Tibial artery (tissue), 4 donors: ENCODE results near the gene CYB561D2.

ENCODE experiments used
- DNase-seq, 2 donors: peaks; one replicate each; pipeline ENCODE4 v3.0.0-alpha.2; 2019
- H3K27ac ChIP-seq, 2 donors: fragments of 200-600 bp; sonication (generic) in 1 of 2; 1 replicate in 1 of 2; 2 replicates in 1 of 2; pipeline ENCODE4 v1.5.1; 2018 to 2019; ENCODE audit warnings: mild to moderate bottlenecking in 1 of 2
- H3K27me3 ChIP-seq, 2 donors: fragments of 200-600 bp; sonication (generic) in 1 of 2; one replicate each; pipeline versions ENCODE4 v1.5.1 to v1.6.0; 2016 to 2019
- H3K36me3 ChIP-seq, 3 donors: fragments of 200-600 bp; sonication (generic) in 2 of 3; one replicate each; pipeline ENCODE4 v1.5.1; 2016 to 2019; ENCODE audit warnings: mild to moderate bottlenecking in 2 of 3
- H3K4me1 ChIP-seq, 4 donors: fragments of 200-600 bp; sonication (generic) in 2 of 4; 1 replicate in 3 of 4; 2 replicates in 1 of 4; pipeline ENCODE4 v1.5.1; 2016 to 2019
- H3K4me3 ChIP-seq, 2 donors: fragments of 200-600 bp; sonication (generic) in 1 of 2; 1 replicate in 1 of 2; 2 replicates in 1 of 2; pipeline ENCODE4 v1.5.1; 2018 to 2019; ENCODE audit warnings: mild to moderate bottlenecking in 2 of 2
- H3K9me3 ChIP-seq, 3 donors: fragments of 200-600 bp; sonication (generic) in 1 of 3; one replicate each; pipeline ENCODE4 v1.5.1; 2016 to 2019
- CTCF ChIP-seq, 2 experiments: fragments of 200-600 bp in 1 of 2; fragments of 450-650 bp in 1 of 2; IDR thresholded peaks; one replicate each; pipeline ENCODE4 v1.5.1; 2017 to 2019; ENCODE audit warnings: antibody characterized with exemption in 2 of 2, mild to moderate bottlenecking in 1 of 2, moderate library complexity in 1 of 2
- intact Hi-C: fragments of 100-400 bp; cut with DNase I; formaldehyde crosslinking; loops from one replicate; pipeline ENCODE4 v1.15.0; 2023; ENCODE audit warnings: low total_unique reads

CYB561D2 gene

DNA sequence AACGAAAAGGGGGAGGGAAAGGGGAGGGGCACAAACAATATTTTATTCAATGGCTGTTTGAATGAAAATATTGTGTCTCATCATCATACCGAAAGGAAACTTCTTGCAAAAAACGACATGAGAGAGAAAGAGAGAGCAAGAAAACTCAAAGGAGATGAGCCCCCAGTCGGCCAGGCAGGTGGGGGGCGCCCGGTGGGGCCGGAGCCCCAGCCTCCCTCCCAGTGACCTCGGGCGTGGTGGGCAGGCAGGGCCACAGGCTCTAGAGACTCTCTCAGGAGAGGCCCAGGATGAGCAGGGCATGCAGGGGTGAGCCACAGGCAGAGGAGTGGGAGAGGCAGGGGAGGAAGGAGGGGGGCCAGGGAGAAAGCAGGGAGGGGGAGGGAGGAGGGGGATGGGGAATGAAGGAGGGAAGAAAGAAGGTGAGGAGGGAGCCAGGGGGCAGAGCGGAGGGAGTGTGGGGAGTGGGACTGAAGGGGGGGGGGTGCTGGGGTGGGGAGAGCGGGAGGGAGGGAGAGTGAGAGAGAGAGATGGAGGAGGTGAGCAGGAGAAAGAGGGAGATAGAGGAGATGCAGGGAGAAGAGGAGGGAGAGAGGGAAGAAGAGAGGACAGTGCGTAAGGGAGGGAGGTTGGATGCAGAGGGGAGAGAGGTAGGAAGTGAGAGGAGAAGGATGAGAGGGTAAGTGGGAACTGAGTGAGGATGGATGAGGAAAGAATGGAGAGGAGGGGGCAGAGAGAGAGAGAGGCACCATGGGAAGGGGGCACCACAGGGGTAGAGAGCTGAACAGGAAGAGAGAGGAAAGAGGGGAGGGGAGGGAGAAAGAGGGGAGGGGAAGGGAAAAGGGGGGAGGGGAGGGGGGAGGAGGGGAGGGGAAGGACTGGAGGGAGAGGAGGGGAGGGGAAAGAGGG is 22.7 kb downstream of the CYB561D2 start:
- no peak overlapping the region for H3K4me3 ChIP-seq
- no peaks in the 10 kb centered on the region for H3K4me1 ChIP-seq
- DNase-seq: no peak
- intact Hi-C loops: no loop called here
- no peaks in the 10 kb centered on the region for H3K36me3 ChIP-seq
- H3K27ac ChIP-seq: no peak overlapping the region
- H3K9me3 ChIP-seq: no peaks in the 10 kb centered on the region
- TF ChIP-seq CTCF (IDR thresholded peaks at IDR 0.05): no peak
- peaks cover 0 to 36% of the 10 kb centered on the region in 2 donors for H3K27me3 ChIP-seq

DNA sequence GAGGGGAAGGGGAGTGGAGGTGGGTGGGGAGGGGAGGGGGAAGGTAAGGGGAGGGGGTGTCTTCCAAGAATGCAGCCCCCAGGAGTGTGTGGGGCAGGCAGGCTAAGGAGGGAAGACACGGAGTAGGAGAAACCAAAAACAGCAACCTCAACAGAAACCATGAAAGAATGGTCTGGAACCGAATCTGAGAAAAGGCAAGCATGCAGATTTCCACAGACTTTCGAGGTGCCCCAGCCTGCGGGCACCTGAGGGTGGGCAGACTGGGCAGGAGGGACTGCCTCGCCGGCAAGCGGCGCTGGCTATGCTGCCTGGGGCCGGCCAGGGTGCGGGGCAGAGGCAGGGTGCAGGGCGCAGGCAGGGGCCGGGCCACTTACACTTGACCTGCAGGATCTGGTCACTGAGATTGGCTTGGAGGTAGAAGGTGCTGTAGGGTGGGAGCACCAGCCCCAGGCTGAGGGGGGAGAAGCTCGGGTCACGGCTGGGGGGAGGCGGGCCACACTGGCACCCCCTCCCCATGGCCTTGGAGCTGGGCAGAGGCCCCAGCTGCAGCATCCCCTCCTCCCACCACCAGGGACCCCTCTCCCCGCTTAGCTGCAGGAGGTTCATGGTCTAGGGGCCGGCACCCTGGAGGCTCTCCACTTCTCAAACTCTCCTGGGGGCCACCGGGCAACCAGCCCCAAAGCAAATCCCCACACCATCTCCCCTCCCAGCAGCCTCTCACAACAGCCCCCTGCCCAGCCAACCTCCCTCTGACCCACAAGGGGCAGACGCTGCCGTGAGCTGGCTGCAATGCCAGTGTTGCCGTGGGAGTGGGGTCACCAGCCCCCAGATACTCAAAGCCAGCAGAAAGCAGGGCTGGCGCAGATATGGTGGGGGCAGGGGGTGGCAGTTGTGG is 23.9 kb downstream of the CYB561D2 start:
- Histone ChIP-seq H3K4me3 (no peak overlapping the region), H3K27ac (no peak overlapping the region), H3K4me1 (no peaks in the 10 kb centered on the region), H3K9me3 (no peaks in the 10 kb centered on the region), H3K36me3 (no peaks in the 10 kb centered on the region), H3K27me3 (peaks cover 0 to 33% of the 10 kb centered on the region in 2 donors)
- DNase-seq: no peak
- intact Hi-C loops: no loop called here
- no peak for TF ChIP-seq CTCF (IDR thresholded peaks at IDR 0.05)

GRCh38 chr3:50375258-50375931 is 24.7 kb downstream of the CYB561D2 start:
- no peak overlapping the region for H3K4me3 ChIP-seq
- TF ChIP-seq CTCF (IDR thresholded peaks at IDR 0.05): no peak
- no peak for DNase-seq

GRCh38 chr3:50378024-50378423 is 27.4 kb downstream of the CYB561D2 start:
- intact Hi-C loops: no loop called here
- no peaks in the 10 kb centered on the region for H3K36me3 ChIP-seq
- DNase-seq: no peak

More at GRCh38 chr3:50375258-50375931, 24.7 kb downstream of the CYB561D2 start:
- H3K4me1 ChIP-seq: no peaks in the 10 kb centered on the region
- H3K36me3 ChIP-seq: no peaks in the 10 kb centered on the region
- H3K9me3 ChIP-seq: no peaks in the 10 kb centered on the region
- intact Hi-C loops: no loop called here
- peaks cover 0 to 28% of the 10 kb centered on the region in 2 donors for H3K27me3 ChIP-seq
- H3K27ac ChIP-seq: no peak overlapping the region

More at GRCh38 chr3:50378024-50378423, 27.4 kb downstream of the CYB561D2 start:
- no peaks in the 10 kb centered on the region for H3K9me3 ChIP-seq
- H3K27ac ChIP-seq: no peak overlapping the region
- no peak for TF ChIP-seq CTCF (IDR thresholded peaks at IDR 0.05)
- no peak overlapping the region for H3K4me3 ChIP-seq
- H3K27me3 ChIP-seq: peaks cover 0 to 3% of the 10 kb centered on the region in 2 donors
- peaks cover 0 to 11% (median 9%) of the 10 kb centered on the region in 4 donors for H3K4me1 ChIP-seq
